Smooth muscle cell (in vitro differentiated cells): ENCODE results near the gene PDHX. TPM values are rescaled to one million over a fixed set of nuclear protein-coding genes. Genes with fewer than 3 reads are reported as not detected.

Experiments used
- DNase-seq: peaks from one replicate; lab custom pipeline; 2025; ENCODE audit not compliant: unreplicated experiment; lab: John Stamatoyannopoulos, UW
- H2AFZ ChIP-seq: fragments of 200-600 bp; sonication (generic); 2 replicates; pipeline ENCODE4 v1.6.0; 2016; ENCODE audit warnings: antibody characterized with exemption, low read depth, mild to moderate bottlenecking
- H3F3A ChIP-seq: fragments of 200-600 bp; sonication (generic); 2 replicates; pipeline ENCODE4 v1.6.0; 2017; ENCODE audit warnings: antibody characterized with exemption, low read depth
- H3K27ac ChIP-seq: fragments of 200-600 bp; sonication (generic); 2 replicates; pipeline ENCODE4 v1.5.1; 2016; ENCODE audit warnings: low read depth, mild to moderate bottlenecking
- H3K27me3 ChIP-seq: fragments of 200-600 bp; sonication (generic); 2 replicates; pipeline ENCODE4 v1.6.1; 2016; ENCODE audit warnings: low read depth, mild to moderate bottlenecking
- H3K36me3 ChIP-seq: fragments of 200-600 bp; sonication (generic); 2 replicates; pipeline ENCODE4 v1.5.1; 2016; ENCODE audit warnings: low read depth
- H3K4me1 ChIP-seq: fragments of 200-600 bp; sonication (generic); 2 replicates; pipeline ENCODE4 v1.5.1; 2016; ENCODE audit warnings: low read depth
- H3K4me2 ChIP-seq: fragments of 200-600 bp; sonication (generic); 2 replicates; pipeline ENCODE4 v1.6.0; 2016; ENCODE audit warnings: mild to moderate bottlenecking
- H3K4me3 ChIP-seq: fragments of 200-600 bp; sonication (generic); 2 replicates; pipeline ENCODE4 v1.5.1; 2016; ENCODE audit warnings: mild to moderate bottlenecking
- H3K79me2 ChIP-seq: fragments of 200-600 bp; sonication (generic); 2 replicates; pipeline ENCODE4 v1.6.0; 2016; ENCODE audit warnings: low read depth, mild to moderate bottlenecking
- H3K9ac ChIP-seq: fragments of 200-600 bp; sonication (generic); 2 replicates; pipeline ENCODE4 v1.6.0; 2016; ENCODE audit warnings: low read depth
- H3K9me3 ChIP-seq: fragments of 200-600 bp; sonication (generic); replicated peaks from 2 replicates; pipeline ENCODE4 v1.5.1; 2016; ENCODE audit warnings: low read depth
- H4K20me1 ChIP-seq: fragments of 200-600 bp; sonication (generic); 2 replicates; pipeline ENCODE4 v1.6.0; 2016; ENCODE audit warnings: low read depth
- WGBS: methylation state at CpG from one replicate; pipeline ENCODE4 v1.1.7; 2016; ENCODE audit warnings: low lambda C conversion rate; 5-methylcytosine and 5-hydroxymethylcytosine counted together
- polyA plus RNA-seq: library from polyadenylated mRNA; unstranded; fragments of >200 nt; fragmentation: Nextera tagmentation; extraction: Ambion mirVana; gene quantifications from 2 replicates; pipeline ENCODE4 v1.2.1, GENCODE V29; 2016
- total RNA-seq: library from RNA; depleted of rRNA; stranded (reverse); fragments of >200 nt; gene quantifications from 2 replicates; pipeline ENCODE4 v1.2.3, GENCODE V29; 2014
- TF ChIP-seq, protein P1 (sequence below): fragments of 200-600 bp; sonication (generic); IDR thresholded peaks from 2 replicates; pipeline ENCODE4 v1.5.1; 2017; ENCODE audit warnings: borderline replicate concordance, mild to moderate bottlenecking, antibody characterized with exemption; ENCODE audit not compliant: insufficient read depth, poor library complexity, severe bottlenecking

The PDHX gene
- total and polyA plus RNA-seq, 2 experiments from 2014 or later: 56.6 to 100 TPM

GRCh38 chr11:34970033-34970432, 53.6 kb downstream of the PDHX start:
- TF ChIP-seq, protein P1, sequence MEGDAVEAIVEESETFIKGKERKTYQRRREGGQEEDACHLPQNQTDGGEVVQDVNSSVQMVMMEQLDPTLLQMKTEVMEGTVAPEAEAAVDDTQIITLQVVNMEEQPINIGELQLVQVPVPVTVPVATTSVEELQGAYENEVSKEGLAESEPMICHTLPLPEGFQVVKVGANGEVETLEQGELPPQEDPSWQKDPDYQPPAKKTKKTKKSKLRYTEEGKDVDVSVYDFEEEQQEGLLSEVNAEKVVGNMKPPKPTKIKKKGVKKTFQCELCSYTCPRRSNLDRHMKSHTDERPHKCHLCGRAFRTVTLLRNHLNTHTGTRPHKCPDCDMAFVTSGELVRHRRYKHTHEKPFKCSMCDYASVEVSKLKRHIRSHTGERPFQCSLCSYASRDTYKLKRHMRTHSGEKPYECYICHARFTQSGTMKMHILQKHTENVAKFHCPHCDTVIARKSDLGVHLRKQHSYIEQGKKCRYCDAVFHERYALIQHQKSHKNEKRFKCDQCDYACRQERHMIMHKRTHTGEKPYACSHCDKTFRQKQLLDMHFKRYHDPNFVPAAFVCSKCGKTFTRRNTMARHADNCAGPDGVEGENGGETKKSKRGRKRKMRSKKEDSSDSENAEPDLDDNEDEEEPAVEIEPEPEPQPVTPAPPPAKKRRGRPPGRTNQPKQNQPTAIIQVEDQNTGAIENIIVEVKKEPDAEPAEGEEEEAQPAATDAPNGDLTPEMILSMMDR: no peak
- H3K36me3 ChIP-seq: peaks cover 19% of the 10 kb centered on the region

GRCh38 chr11:34970480-34970879, 54.1 kb downstream of the PDHX start:
- TF ChIP-seq, protein P1: no peak
- H3K27ac ChIP-seq: no peak overlapping the region
- H3K4me3 ChIP-seq: no peak overlapping the region
- no peak for DNase-seq
- peaks cover under 1% of the 10 kb centered on the region for H3F3A ChIP-seq
- H3K4me2 ChIP-seq: no peak overlapping the region
- H3K36me3 ChIP-seq: peaks cover 19% of the 10 kb centered on the region
- no peaks in the 10 kb centered on the region for H3K27me3 ChIP-seq
- no peak overlapping the region for H2AFZ ChIP-seq
- no peak overlapping the region for H3K9ac ChIP-seq
- H4K20me1 ChIP-seq: no peaks in the 10 kb centered on the region
- H3K9me3 ChIP-seq: no peaks in the 10 kb centered on the region
- H3K4me1 ChIP-seq: peaks cover 10% of the 10 kb centered on the region
- H3K79me2 ChIP-seq: peaks cover 5% of the 10 kb centered on the region

More at GRCh38 chr11:34970033-34970432, 53.6 kb downstream of the PDHX start:
- WGBS: 95% methylated on average over 3 of the region's 3 CpGs
- H3K4me2 ChIP-seq: no peak overlapping the region
- H3K27me3 ChIP-seq: no peaks in the 10 kb centered on the region
- H2AFZ ChIP-seq: no peak overlapping the region
- H3F3A ChIP-seq: no peaks in the 10 kb centered on the region
- DNase-seq: no peak
- H3K27ac ChIP-seq: no peak overlapping the region
- H3K9ac ChIP-seq: no peak overlapping the region
- peaks cover 5% of the 10 kb centered on the region for H3K79me2 ChIP-seq
- no peaks in the 10 kb centered on the region for H3K9me3 ChIP-seq
- H3K4me3 ChIP-seq: no peak overlapping the region
- no peaks in the 10 kb centered on the region for H4K20me1 ChIP-seq
- H3K4me1 ChIP-seq: peaks cover 6% of the 10 kb centered on the region

DNA sequence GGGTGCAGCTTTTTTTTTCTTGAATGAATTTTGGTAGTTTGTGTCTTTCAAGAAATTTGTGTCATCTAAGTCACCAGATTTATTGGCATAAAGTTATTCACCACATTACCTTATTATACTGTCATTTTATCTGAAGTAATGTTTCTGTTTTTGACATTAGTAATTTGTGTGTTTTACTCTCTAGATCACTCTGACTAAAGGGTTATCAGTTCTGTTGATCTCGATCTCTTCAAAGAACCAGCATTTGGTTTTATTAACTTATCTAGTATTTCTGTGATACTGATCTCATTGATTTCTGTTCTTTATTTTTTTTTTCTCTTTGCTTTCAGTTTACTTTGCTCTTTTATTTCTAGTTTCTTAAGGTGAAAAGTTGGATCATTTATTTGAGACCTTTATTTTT, 55.5 kb downstream of the PDHX start:
- 97% methylated on average over 1 of the region's 1 CpG for WGBS
- Histone ChIP-seq H3K27ac (no peak overlapping the region), H3K9me3 (no peaks in the 10 kb centered on the region), H3K79me2 (peaks cover 5% of the 10 kb centered on the region), H3K4me1 (peaks cover 24% of the 10 kb centered on the region), H2AFZ (no peak overlapping the region), H3F3A (peaks cover 14% of the 10 kb centered on the region), H3K4me2 (no peak overlapping the region), H3K36me3 (peaks cover 19% of the 10 kb centered on the region), H4K20me1 (no peaks in the 10 kb centered on the region), H3K27me3 (no peaks in the 10 kb centered on the region), H3K9ac (no peak overlapping the region), H3K4me3 (no peak overlapping the region)
- no peak for DNase-seq
- TF ChIP-seq, protein P1: no peak

GRCh38 chr11:34972366-34972765, 55.9 kb downstream of the PDHX start:
- Histone ChIP-seq H3K27me3 (no peaks in the 10 kb centered on the region), H3K36me3 (peaks cover 15% of the 10 kb centered on the region), H3K9ac (no peak overlapping the region), H2AFZ (no peak overlapping the region), H3K4me3 (no peak overlapping the region), H3K4me1 (peaks cover 25% of the 10 kb centered on the region), H3F3A (peaks cover 14% of the 10 kb centered on the region), H4K20me1 (no peaks in the 10 kb centered on the region), H3K79me2 (peaks cover 5% of the 10 kb centered on the region), H3K4me2 (peak overlapping the region; percentile 65), H3K9me3 (no peaks in the 10 kb centered on the region), H3K27ac (peak overlapping the region; percentile 30)
- 70% methylated on average over 8 of the region's 8 CpGs for WGBS
- DNase-seq: no peak
- TF ChIP-seq, protein P1: no peak
